ENCODE measurements around the gene NDUFB10. TPM values are rescaled to one million over a fixed set of nuclear protein-coding genes. Genes with fewer than 3 reads are reported as not detected.
"Not testable (repeated sequence)": the region's sequence is repeated elsewhere in the genome, so short reads cannot be mapped to it uniquely, and the experiment has no call there.

NDUFB10 gene
- total and polyA plus RNA-seq, 2 experiments from 2014 or later, result 291 to 518 TPM

DNA sequence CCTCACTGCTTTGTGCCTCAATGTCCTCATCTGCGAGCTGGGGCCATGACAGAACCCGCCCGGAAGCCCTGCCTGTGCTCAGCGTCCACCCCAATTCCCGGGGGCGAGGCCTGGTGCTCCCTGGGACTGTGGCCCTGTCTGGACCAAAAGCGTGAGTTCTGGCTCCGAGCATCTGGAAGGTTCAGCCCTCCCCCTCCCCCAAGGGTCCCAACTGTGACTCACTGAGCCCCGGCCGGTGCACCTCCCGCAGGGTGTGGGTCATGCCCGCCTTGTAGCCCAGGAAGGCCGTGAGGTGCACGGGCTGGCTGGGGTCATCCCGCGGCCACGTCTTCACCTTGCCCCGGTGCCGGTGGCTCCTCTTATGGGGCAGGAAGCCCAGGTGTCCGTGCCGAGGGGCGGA is 5.6 kb upstream of the NDUFB10 start:
- TF ChIP-seq, protein P1, sequence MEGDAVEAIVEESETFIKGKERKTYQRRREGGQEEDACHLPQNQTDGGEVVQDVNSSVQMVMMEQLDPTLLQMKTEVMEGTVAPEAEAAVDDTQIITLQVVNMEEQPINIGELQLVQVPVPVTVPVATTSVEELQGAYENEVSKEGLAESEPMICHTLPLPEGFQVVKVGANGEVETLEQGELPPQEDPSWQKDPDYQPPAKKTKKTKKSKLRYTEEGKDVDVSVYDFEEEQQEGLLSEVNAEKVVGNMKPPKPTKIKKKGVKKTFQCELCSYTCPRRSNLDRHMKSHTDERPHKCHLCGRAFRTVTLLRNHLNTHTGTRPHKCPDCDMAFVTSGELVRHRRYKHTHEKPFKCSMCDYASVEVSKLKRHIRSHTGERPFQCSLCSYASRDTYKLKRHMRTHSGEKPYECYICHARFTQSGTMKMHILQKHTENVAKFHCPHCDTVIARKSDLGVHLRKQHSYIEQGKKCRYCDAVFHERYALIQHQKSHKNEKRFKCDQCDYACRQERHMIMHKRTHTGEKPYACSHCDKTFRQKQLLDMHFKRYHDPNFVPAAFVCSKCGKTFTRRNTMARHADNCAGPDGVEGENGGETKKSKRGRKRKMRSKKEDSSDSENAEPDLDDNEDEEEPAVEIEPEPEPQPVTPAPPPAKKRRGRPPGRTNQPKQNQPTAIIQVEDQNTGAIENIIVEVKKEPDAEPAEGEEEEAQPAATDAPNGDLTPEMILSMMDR (IDR thresholded peaks at IDR 0.05; ENCODE audit: low read depth, low read length), result no peak
- Histone ChIP-seq H3K36me3 (no peaks in the 10 kb centered on the region), H3K9me3 (ENCODE audit: low read depth) (no peaks in the 10 kb centered on the region), H3K4me3 (no peak overlapping the region), H3K4me1 (ENCODE audit: low read depth) (peaks cover 7% of the 10 kb centered on the region), H3K27me3 (no peaks in the 10 kb centered on the region), H3K27ac (no peak overlapping the region)
- no peak for DNase-seq (ENCODE audit: low read depth in 1 of 2, low spot score in 1 of 2)

DNA sequence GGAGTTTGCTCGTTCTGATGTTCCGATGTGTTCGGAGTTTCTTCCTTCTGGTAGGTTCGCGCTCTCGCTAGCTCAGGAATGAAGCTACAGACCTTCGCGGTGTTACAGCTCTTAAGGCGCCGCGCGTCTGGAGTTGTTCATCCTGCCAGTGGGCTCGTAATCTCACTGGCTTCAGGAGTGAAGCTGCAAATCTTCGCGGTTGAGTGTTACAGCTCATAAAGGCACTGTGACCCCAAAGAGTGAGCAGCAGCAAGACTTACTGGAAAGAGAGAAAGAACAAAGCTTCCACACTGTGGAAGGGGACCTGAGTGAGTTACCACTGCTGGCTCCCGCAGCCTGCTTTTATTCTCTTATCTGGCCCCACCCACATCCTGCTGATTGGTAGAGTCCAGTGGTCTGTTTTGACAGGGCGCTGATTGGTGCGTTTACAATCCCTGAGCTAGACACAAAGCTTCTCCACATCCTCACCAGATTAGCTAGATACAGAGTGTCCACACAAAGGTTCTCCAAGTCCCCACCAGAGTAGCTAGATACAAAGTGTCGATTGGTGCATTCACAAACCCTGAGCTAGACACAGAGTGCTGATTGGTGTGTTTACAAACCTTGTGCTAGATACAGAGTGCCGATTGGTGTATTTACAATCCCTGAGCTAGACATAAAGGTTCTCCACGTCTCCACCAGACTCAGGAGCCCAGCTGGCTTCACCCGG is 1.8 kb upstream of the NDUFB10 start:
- not testable (repeated sequence) for H3K4me1 ChIP-seq (ENCODE audit: low read depth); H3K4me3 ChIP-seq; DNase-seq (ENCODE audit: low read depth in 1 of 2, low spot score in 1 of 2); H3K27ac ChIP-seq; H3K27me3 ChIP-seq; H3K9me3 ChIP-seq (ENCODE audit: low read depth)
- H3K36me3 ChIP-seq, result peaks cover 16% of the 10 kb centered on the region

DNA sequence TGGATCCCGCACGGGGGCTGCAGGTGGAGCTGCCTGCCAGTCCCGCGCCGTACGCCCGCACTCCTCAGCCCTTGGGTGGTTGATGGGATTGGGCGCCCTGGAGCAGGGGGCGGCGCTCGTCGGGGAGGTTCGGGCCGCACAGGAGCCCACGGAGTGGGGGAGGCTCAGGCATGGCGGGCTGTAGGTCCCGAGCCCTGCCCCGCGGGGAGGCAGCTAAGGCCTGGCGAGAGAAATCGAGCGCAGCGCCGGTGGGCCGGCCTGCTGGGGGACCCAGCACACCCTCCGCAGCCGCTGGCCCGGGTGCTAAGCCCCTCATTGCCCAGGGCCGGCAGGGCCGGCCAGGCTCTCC is 1.2 kb upstream of the NDUFB10 start:
- H3K27ac ChIP-seq; H3K9me3 ChIP-seq (ENCODE audit: low read depth); DNase-seq (ENCODE audit: low read depth in 1 of 2, low spot score in 1 of 2); H3K4me3 ChIP-seq; H3K27me3 ChIP-seq; H3K4me1 ChIP-seq (ENCODE audit: low read depth): not testable (repeated sequence)
- peaks cover 21% of the 10 kb centered on the region for H3K36me3 ChIP-seq

DNA sequence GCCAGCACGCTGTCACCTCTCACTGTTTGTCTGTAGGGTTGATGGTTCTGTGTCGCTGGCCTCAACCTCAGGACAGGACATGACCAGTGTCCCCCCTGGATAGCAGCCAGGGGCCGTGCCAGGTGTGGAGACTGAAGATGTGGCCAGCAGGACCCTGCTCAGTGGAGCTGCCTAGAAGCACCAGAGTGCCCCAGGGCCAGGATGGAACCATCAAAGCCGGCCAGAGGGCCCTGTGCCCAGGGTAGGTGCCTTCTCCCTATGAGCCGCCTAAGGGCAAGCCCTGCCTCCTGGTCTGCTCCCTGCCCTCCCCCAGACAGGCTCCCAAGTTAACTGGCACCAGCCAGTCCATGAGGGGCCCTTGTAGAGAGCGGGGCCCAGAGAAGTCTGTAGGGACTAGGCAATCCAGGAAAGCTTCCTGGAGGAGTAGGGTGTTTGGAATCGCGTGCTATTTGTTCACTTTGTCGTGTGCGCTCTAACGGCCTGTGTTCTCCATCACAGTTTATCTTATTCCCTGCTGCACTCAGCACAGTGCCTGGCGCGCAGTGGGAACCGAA is 546 bp upstream of the NDUFB10 start:
- H3K27me3 ChIP-seq, result no peaks in the 10 kb centered on the region
- H3K4me3 ChIP-seq, result no peak overlapping the region
- peaks cover 8% of the 10 kb centered on the region for H3K4me1 ChIP-seq (ENCODE audit: low read depth)
- no peak overlapping the region for H3K27ac ChIP-seq
- H3K36me3 ChIP-seq, result peaks cover 21% of the 10 kb centered on the region
- DNase-seq (ENCODE audit: low read depth in 1 of 2, low spot score in 1 of 2), result no peak
- TF ChIP-seq, protein P1 (IDR thresholded peaks at IDR 0.05; ENCODE audit: low read depth, low read length), result no peak
- no peaks in the 10 kb centered on the region for H3K9me3 ChIP-seq (ENCODE audit: low read depth)

DNA sequence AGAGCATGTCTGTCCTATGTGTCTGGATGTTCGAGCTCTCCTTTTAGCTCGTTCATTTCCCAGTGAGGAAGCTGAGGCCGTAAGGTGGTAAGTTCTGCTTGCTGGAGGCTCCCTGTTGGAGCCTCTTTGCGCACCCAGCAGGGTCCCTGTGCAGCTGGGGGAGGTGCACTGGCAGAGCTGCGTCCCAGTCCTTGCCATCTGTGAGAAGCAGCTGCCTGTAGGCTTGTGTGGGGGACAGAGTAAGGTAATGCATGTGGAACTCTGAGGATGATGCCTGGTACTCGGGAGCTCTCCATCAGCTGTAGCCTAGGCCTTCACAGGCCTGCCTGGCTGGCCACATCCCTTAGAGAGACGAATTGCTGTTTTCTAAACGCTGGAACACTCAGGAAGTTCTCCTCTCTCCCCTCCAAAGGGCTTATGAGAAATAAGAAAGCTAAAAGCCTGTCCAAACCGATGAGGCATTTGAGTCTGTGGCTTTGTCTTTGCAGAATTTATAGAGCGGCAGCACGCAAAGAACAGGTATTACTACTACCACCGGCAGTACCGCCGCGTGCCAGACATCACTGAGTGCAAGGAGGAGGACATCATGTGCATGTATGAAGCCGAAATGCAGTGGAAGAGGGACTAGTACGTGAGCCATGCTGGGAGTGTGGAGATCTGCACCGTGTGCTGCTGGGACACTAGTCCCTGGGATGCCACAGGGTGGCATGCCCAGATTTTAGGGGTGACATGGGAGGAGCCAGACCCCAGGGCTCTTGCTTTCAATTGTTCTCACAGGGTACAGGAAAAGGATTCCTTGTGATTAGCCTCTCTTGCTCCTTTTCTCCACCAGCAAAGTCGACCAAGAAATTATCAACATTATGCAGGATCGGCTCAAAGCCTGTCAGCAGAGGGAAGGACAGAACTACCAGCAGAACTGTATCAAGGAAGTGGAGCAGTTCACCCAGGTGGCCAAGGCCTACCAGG is 1.6 kb downstream of the NDUFB10 start:
- peak in 1 of 2 donors; percentile 50 for DNase-seq (ENCODE audit: low read depth in 1 of 2, low spot score in 1 of 2)
- Histone ChIP-seq H3K4me1 (ENCODE audit: low read depth) (peaks cover 12% of the 10 kb centered on the region), H3K36me3 (peaks cover 21% of the 10 kb centered on the region), H3K27me3 (no peaks in the 10 kb centered on the region), H3K4me3 (peak overlapping the region; percentile 82), H3K27ac (peak overlapping the region; percentile 2), H3K9me3 (ENCODE audit: low read depth) (no peaks in the 10 kb centered on the region)
- TF ChIP-seq, protein P1 (IDR thresholded peaks at IDR 0.05; ENCODE audit: low read depth, low read length), result no peak

DNA sequence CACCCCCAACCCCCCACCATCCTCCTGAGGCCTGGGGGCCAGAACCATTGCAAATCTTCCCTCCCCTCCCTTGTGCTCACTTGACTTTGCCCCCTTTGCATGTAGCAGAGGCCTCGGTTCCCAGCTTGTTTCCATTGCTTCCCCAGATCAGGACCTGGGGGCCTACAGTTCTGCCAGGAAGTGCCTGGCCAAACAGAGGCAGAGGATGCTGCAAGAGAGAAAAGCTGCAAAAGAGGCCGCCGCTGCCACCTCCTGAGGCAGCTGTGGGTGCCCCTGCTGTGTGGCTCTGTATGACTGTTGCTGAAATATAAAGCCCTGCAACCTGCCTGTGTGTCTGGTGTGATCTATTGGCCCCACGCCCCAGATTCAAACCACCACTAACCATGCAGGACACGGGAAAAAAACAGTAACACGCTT is 2.3 kb downstream of the NDUFB10 start:
- H3K9me3 ChIP-seq (ENCODE audit: low read depth), result no peaks in the 10 kb centered on the region
- no peaks in the 10 kb centered on the region for H3K27me3 ChIP-seq
- peak overlapping the region; percentile 2 for H3K27ac ChIP-seq
- peaks cover 21% of the 10 kb centered on the region for H3K36me3 ChIP-seq
- H3K4me3 ChIP-seq, result no peak overlapping the region
- TF ChIP-seq, protein P1 (IDR thresholded peaks at IDR 0.05; ENCODE audit: low read depth, low read length), result no peak
- no peak for DNase-seq (ENCODE audit: low read depth in 1 of 2, low spot score in 1 of 2)
- H3K4me1 ChIP-seq (ENCODE audit: low read depth), result peaks cover 12% of the 10 kb centered on the region

DNA sequence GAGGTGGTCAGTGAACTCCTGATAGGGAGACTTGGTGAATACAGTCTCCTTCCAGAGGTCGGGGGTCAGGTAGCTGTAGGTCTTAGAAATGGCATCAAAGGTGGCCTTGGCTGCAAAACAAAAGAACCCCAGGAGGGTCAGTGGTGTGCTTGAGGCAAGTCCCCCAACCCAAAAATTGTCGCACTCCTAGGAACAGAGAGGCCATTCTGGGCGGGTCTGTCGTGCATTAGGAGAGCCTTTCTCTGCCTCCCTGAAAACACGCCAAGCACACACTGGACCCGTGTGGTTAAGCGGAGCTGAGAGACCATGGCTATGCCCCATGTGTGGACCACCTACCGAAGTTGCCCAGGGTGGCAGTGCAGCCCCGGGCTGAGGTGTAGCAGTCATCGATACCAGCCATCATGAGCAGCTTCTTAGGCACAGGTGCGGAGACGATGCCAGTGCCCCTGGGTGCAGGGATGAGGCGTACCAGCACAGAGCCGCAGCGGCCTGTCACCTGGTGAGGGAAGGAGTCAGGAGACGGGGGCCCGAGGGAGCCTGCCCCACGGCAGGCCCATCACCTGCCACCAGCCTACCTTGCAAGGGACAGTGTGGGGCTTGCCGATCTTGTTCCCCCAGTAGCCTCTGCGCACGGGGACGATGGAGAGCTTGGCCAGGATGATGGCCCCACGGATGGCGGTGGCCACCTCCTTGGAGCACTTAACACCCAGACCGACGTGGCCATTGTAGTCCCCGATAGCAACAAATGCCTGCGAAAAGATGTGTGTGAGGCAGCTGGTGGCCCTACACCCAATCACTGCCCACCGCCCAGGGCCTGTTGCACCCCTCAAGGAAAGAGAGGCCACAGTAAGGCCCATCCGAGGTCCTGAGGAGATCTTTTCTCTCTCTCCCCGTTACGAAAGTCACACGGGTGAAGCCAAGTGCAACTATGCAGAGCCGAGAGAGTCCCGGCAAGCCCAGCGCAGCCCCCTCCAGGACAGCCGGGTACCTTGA is 3.1 kb downstream of the NDUFB10 start:
- not testable (repeated sequence) for H3K27ac ChIP-seq; H3K27me3 ChIP-seq; H3K4me3 ChIP-seq; H3K9me3 ChIP-seq (ENCODE audit: low read depth); DNase-seq (ENCODE audit: low read depth in 1 of 2, low spot score in 1 of 2)
- H3K36me3 ChIP-seq, result peaks cover 21% of the 10 kb centered on the region
- H3K4me1 ChIP-seq (ENCODE audit: low read depth), result peaks cover 12% of the 10 kb centered on the region

Measured in cardiac muscle cell (in vitro differentiated cells and primary cell).